Glutamatergic neuron (in vitro differentiated cells): ENCODE measurements around the gene ASCC3. TPM values are rescaled to one million over a fixed set of nuclear protein-coding genes. Genes with fewer than 3 reads are reported as not detected.
A peak's percentile ranks its signal among the peaks of the same experiment; 100 is the strongest.

Source experiments
- DNase-seq: peaks from one replicate; pipeline ENCODE4 v3.0.0; 2022
- H3K27ac Mint-ChIP-seq: one replicate; pipeline ENCODE4 v1.8.0; 2020; ENCODE audit warnings: mild to moderate bottlenecking, mixed read lengths, inconsistent platforms; ENCODE audit not compliant: unreplicated experiment
- H3K27me3 Mint-ChIP-seq: one replicate; pipeline ENCODE4 v1.8.0; 2020; ENCODE audit warnings: mild to moderate bottlenecking, moderate library complexity, mixed read lengths, inconsistent platforms; ENCODE audit not compliant: unreplicated experiment
- H3K36me3 Mint-ChIP-seq: one replicate; pipeline ENCODE4 v1.8.0; 2020; ENCODE audit warnings: mild to moderate bottlenecking, mixed read lengths, inconsistent platforms; ENCODE audit not compliant: unreplicated experiment
- H3K4me1 Mint-ChIP-seq: one replicate; pipeline ENCODE4 v1.8.0; 2020; ENCODE audit warnings: mild to moderate bottlenecking, low read depth, mixed read lengths, inconsistent platforms; ENCODE audit not compliant: unreplicated experiment
- H3K4me3 Mint-ChIP-seq: one replicate; pipeline ENCODE4 v1.8.0; 2020; ENCODE audit warnings: mild to moderate bottlenecking, mixed read lengths, inconsistent platforms; ENCODE audit not compliant: unreplicated experiment
- H3K9me3 Mint-ChIP-seq: one replicate; pipeline ENCODE4 v1.8.0; 2020; ENCODE audit warnings: mild to moderate bottlenecking, moderate library complexity, mixed read lengths, inconsistent platforms; ENCODE audit not compliant: unreplicated experiment
- CTCF ChIP-seq: fragments of 200-600 bp; sonication (generic); IDR thresholded peaks from one replicate; pipeline ENCODE4 v1.5.0; 2021; ENCODE audit not compliant: partially characterized antibody, unreplicated experiment
- total RNA-seq: library from RNA; stranded (reverse); fragmentation: NEBNext Ultra II Directional; extraction: Animal tissue kit (Norgen Biotek cat#: 25700); gene quantifications from one replicate; pipeline ENCODE4 v1.2.1, GENCODE V29; 2021; ENCODE audit not compliant: unreplicated experiment

Gene ASCC3
- total RNA-seq, 1 donor from 2014 or later = 49.6 TPM

- Mint-ChIP-seq H3K27ac (no peak overlapping the region), H3K4me3 (no peak overlapping the region)
Observed at GRCh38 chr6:100487638-100488037, 393.5 kb downstream of the ASCC3 start.

GRCh38 chr6:100485268-100485667 is 395.9 kb downstream of the ASCC3 start:
- Mint-ChIP-seq H3K27ac (no peak overlapping the region), H3K27me3 (no peaks in the 10 kb centered on the region), H3K9me3 (no peaks in the 10 kb centered on the region), H3K4me1 (no peaks in the 10 kb centered on the region), H3K4me3 (no peak overlapping the region), H3K36me3 (no peaks in the 10 kb centered on the region)
- TF ChIP-seq CTCF = no peak
- no peak for DNase-seq

More at GRCh38 chr6:100487638-100488037, 393.5 kb downstream of the ASCC3 start:
- no peak for DNase-seq
- Mint-ChIP-seq H3K36me3 (peaks cover 4% of the 10 kb centered on the region), H3K27me3 (no peaks in the 10 kb centered on the region), H3K9me3 (no peaks in the 10 kb centered on the region), H3K4me1 (no peaks in the 10 kb centered on the region)
- TF ChIP-seq CTCF = no peak

- Mint-ChIP-seq H3K36me3 (no peaks in the 10 kb centered on the region), H3K9me3 (no peaks in the 10 kb centered on the region), H3K27me3 (no peaks in the 10 kb centered on the region), H3K27ac (no peak overlapping the region), H3K4me3 (no peak overlapping the region), H3K4me1 (peaks cover 1% of the 10 kb centered on the region)
- TF ChIP-seq CTCF = no peak
- DNase-seq = no peak
Observed at GRCh38 chr6:100484474-100484873, 396.7 kb downstream of the ASCC3 start.

GRCh38 chr6:100482698-100483097 is 398.4 kb downstream of the ASCC3 start:
- Mint-ChIP-seq H3K27ac (no peak overlapping the region), H3K9me3 (peaks cover 3% of the 10 kb centered on the region), H3K27me3 (no peaks in the 10 kb centered on the region), H3K4me3 (no peak overlapping the region), H3K36me3 (no peaks in the 10 kb centered on the region), H3K4me1 (peaks cover 10% of the 10 kb centered on the region)
- TF ChIP-seq CTCF = no peak
- DNase-seq = no peak

GRCh38 chr6:100479179-100480035 is 401.7 kb downstream of the ASCC3 start:
- Mint-ChIP-seq H3K4me3 (no peak overlapping the region), H3K27me3 (no peaks in the 10 kb centered on the region), H3K36me3 (no peaks in the 10 kb centered on the region), H3K4me1 (peaks cover 10% of the 10 kb centered on the region), H3K27ac (peak overlapping the region; percentile 48), H3K9me3 (peaks cover 5% of the 10 kb centered on the region)
- no peak for DNase-seq
- TF ChIP-seq CTCF = peak; percentile 95
